8988T (cell line): Measurements from ENCODE around the gene ERC2.

Source experiments
- DNase-seq: peaks from one replicate; pipeline ENCODE4 v3.0.0; 2011

Gene ERC2

DNA sequence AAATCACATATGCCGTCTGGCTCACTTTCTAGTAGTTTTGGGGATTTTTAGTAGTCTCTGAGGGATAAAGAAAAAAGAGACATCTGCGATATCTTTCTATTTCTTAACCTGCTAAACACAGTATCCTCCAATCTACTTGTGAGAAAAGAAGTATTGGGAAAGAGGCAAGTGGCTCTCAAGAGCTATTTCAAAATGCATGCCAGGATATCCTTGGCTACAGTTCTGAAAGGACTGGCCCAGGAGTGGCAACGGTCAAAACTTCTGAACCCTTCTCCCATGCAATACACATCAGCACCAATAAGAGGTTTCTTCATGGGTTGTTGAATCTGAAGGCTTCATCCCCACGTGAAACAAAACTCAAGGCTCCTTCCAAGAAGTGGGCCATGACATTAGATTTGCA is 777.1 kb downstream of the ERC2 start:
- no peak for DNase-seq

- no peak for DNase-seq
Measured at GRCh38 chr3:55690726-55691125, 777.5 kb downstream of the ERC2 start.

DNA sequence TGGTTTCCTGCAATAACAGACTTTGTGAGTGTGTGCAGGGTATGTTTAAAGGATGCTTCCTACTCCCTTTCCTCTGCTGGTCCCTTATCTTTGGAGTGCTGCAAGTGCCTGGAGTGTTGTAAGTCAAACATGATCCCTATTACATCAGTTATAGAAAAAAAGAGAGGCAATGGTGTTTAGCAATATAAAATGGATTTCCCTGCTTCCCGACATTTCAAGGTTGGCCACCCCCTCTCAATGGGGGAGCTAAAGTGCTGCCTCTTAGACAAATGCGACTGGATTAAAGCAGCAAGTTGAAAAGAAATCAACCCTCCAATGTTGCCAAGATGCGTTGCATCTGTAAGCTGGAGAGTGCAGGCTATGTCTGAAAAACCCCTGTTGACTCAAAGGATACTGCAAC is 778.1 kb downstream of the ERC2 start:
- DNase-seq: no peak

- no peak for DNase-seq
Measured at GRCh38 chr3:55688154-55688553, 780.1 kb downstream of the ERC2 start.

GRCh38 chr3:55687526-55687925 is 780.7 kb downstream of the ERC2 start:
- DNase-seq: no peak

- no peak for DNase-seq
Measured at GRCh38 chr3:55686426-55687254, 781.6 kb downstream of the ERC2 start.

DNA sequence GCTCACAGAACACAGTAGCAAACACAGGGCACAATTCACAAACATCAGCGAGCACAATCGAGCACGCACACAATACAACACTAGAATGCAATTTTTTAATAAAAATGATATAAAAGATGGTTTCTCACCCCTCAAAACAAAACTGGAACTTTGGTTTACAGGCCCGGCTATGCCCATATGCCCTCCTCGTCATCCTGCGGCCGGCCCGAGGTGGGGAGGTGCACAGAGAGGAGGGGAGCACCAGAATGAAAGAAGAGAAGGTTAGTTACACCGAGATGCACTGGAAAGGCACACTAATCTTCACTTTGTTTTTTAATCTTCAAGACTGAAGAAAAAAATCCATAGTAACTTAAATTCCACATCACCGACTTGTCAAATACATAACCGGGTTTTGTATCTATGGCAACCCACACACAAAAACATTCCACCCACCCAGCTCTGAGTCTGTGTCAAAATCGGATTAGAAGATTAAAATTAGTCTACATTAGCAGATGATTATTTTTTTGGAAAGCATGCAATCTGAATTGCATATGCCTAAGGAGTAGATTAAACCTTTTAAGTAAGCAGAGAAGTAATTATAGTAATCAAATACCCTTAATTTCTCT is 784.5 kb downstream of the ERC2 start:
- DNase-seq: no peak

DNA sequence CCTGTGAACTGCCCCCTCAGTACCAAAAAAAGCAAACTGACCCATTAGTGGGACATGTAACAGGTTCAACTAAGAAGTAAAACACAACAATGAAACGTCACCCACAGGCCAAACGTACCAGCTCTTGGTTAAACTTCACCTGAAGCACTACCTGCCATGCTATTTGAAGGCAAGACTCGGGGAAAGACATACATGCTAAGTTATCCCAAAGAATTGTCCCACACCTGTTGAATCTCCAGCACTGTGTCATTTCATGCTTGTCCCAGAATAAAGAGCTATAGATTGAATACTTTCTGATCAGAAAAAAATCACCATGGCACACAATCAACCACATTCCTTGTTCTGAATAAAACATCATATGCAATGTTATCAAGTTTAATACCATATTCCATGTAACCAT is 785.8 kb downstream of the ERC2 start:
- no peak for DNase-seq

DNA sequence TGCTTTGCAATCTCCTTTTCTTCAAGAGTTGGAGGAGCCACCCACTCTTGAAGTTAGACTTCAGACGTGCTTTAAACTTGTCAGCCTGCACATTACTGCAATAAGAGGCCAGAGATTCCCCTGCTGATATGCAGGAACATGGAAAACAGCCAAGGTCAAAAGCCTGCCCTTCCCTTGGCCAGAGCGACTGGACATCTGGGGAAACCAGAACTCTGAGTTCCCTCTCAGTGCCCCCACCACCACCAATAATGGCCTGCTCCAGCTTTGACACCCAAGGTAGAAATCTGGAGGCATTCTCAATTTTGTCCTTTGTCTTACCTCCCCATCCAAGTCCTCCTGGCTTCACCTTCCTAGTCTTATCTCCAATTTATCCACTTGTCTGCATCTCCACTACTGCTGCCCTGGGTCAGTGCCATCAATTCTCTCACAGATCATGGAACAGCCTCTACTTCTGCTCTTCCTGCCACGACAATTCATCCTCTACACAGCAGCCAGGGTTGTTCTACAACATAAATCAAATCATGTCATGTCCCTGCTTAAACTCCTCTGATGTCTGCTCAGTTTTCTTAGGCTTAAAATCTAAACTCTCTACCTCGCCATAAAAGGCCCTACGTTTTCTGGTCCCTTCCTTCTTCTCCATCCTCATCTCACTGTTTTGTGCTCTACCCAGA is 789.6 kb downstream of the ERC2 start:
- DNase-seq: no peak

DNA sequence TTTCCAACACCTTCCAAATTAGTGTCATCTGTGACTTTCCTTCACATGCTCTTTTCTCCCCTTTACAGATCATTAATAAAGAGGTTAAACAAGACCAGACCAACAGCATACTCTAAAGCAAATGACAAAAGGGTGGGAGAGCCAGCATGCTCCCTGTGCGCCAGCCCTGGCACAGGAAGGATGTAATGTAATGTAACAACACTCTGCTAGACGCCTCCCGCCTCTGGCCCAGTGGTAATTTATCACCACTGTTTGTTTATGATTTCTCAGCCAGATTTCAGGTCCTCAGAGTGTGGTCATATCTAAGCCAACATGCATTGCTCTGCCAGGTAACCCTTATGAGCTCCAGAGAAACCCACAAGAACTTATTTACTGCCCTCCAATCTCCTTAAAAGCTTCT is 791.6 kb downstream of the ERC2 start:
- DNase-seq: no peak

DNA sequence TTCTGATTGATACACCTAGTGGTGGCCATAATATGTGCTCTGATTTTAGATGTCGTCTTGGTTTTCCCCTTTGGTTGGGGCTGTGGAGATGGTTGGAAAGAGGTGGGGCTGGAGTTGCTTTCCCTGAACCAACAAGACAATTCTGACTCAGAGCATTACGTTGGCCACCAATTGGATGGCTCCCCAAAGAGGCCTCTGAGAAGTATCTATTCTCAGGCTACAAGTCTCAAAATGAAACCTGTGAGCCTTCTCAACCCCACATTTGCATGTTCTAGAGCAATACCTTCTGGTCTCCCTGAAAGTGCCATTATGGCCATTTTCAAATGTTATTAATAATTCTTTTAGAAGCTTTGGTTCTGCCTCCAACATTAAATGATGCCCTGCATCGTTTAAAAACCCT is 792.8 kb downstream of the ERC2 start:
- no peak for DNase-seq

DNA sequence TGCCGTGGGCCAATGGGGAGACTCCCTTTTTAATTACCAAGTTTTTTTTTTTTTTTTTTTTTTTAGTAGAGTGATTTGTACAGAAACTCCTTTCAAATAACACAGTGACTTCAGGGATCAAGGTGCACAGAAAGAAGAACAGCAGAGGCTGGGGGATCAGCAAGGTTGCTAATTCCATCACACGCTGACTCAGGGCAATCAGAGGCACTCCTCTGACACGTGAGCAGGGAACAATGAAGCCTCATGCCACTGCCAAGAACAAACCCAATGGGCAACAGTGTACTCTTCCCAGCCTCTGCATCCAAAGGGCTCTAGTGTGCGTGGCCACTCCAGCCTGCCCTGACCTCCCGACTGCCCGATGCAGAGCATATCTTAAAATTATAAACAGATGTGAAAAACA is 794.5 kb downstream of the ERC2 start:
- DNase-seq: no peak

DNA sequence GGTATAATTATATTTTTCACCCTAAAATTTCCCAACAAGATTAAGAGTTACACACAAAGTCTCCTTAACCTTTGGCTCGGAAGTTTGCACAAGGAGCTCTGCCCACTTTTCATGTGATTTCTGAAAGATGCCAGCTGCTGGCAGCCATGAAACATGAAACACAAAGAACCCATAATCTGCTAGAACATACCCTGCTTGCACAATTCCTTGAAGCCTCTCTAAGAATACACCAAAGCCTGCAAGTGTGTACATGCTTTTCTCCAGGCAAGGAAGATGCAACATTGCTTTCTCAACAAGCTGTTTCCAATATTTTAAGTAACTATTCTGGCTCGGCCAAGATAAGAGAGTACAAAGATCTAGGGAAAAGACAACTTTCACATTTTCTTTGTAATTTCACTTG is 799.1 kb downstream of the ERC2 start:
- no peak for DNase-seq

DNA sequence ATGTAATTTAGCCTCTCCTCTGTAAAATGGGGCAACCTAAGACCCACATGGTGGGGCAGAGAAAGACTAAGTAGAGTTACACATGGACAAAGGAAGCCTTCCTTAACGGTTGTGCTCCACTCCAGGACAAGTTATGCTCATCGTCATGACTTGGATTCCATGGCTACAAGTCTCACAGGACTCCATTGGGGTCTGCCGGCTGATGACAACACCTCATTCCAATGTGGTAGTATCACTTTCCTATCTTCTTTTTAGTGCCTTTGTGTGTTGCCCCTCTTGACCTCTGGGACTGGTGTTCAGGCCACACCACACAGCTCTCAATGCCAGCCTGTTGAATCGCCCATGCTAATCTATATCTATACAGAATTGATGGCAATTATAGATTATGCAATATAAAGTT is 799.9 kb downstream of the ERC2 start:
- no peak for DNase-seq

DNA sequence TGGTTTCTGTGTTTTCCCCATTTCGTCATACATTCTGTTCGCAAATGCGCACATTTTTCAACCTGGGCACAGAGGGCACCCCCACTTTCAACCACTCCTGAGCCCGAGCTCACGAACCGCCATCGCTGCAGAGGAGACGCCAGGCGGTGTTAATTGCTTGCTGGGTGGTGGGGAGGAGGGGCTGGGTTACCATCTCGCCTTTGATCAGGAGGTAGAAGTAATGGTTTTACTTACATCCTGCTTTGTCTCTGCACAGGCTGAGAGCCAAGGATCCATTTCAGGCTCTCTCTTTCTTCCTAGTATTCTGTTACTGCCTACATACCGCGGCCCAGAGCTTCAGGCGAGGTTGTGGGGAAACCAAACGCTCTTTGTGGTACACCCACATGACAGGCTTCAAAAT is 803.9 kb downstream of the ERC2 start:
- DNase-seq: no peak

DNA sequence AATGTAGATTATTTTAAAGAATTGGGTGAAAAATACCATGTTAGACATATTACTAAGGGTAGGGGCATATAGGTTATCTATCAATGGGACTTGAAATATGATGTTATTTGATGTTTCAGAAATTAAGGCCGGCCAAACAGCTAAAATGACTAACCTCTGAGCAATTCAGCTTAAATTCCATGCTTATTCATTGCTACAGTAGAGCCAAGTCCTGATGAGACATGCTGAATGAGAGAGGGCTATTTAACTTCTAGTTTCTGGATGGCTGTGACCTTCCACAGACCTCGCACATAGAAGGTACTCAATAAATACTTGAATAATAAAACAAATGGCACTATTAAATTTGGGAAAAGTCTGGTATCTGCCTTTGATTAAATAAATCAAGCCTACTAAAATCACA is 805.6 kb downstream of the ERC2 start:
- no peak for DNase-seq

DNA sequence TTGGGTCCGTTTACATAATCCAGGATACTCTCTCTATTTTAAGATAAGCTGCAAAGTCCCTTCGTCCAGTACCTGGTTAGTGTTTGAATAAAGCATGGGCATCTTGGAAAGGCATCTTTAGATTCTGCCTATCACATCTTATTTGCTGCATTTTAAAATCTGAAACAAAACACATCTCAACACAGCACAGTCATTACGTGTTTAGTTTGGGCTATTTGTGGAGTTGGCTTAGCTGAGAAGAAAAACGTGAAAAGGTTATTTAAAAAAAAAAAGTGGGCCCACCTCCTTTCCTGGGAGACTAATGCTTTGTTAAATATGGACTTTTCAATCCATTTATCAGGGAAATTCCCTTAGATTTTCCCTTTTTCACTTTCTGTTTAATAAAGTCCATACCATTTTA is 806.7 kb downstream of the ERC2 start:
- DNase-seq: no peak

DNA sequence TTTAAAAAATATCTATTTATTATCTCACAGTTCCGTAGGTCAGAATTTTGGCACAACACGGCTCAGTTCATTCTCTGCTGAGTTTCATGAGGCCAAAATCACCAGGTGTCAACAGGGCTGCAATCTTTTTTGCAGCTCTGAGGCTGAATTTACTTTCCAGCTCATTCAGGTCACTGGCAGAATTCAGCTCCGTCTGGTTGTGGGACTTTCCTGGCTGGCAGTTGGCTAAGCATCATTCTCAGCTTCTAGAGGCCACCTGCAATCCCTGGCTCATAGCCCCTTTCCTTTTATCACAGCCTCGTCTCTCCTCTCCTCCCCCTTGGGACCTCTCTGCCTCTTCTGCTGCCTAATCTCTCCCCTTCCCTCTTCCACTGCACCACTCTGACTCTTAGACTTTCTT is 807.1 kb downstream of the ERC2 start:
- DNase-seq: no peak

GRCh38 chr3:55660642-55661041 is 807.6 kb downstream of the ERC2 start:
- DNase-seq: no peak

- no peak for DNase-seq
Measured at GRCh38 chr3:55659701-55660100, 808.6 kb downstream of the ERC2 start.

DNA sequence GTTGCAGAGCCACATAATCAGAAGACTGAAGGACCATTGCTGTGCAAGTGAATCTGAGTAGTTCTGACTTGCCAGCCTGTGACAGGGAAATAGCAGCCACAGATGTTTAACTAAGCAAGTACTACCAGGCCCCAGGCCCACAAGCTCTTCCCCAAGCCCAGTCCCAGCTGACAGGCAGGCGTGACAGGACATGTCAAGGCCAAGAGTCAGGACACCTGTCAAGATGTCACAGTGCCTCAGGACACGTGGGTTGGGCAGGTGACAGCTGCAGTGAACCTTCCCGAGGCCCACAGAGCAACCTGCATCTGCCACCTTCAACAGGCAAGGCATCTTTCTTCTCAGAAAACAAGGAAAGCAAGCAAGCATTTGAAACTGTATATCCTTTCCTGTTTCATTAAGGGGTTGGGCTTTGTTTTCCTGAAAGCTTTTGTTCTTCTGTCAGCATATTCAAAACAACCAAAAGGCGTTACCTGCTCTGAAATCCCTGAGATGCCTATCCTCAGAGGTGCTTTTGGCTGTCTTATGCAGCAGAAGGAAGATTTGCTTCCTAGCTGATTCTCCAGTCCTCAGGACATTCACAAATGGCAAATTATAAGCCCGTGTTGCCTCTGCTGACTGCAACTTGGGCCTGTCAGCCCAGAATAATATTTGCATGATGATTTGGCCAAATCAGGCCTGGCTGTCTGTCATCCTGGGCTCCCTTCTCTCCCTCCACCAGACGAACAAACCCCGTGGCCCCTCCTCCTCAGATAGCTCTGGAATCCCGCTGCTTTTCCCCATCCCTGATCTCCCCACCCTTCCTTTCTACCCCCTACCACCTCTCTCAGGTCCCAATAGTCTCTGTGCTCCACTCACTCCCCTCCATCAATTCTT is 809.3 kb downstream of the ERC2 start:
- no peak for DNase-seq

DNA sequence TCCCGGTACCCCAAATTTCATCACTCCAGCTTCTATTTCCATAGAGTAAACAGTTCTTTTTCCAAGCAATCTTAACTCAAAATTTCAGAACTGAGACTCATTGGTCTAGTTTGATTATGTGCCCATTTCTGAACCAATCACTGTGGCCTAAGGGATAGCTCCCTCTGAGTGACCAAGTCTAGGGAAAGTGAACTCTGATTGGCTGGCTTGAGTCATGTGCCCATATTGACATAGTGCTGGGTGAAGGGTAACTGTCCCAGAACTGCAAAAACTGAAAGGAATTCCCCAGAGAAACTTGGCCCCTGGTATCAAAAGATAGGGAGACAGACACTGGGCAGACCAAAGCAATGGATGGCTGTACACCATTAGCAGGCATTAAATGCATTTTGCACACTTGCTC is 810.0 kb downstream of the ERC2 start:
- DNase-seq: no peak

DNA sequence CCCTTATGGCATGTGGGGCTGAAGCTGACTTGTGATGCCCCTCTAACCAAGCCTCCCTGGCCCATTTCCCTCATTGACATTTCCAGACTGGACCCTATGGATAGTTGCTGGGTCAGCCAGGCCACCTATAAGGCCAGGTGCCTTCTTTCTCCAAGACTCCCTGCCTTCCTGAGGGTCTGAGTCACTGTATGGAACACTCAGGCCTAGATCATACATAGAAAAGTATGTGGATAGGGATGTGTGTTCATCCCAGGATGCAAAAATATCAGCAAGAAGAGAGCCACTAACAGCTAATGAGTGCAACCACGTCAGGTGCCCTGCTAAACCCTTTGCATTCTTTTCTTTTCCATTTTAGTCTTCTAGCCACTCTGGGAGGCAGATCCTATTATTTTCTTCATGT is 812.7 kb downstream of the ERC2 start:
- no peak for DNase-seq
